ENCODE results near the gene POPDC3.

POPDC3 gene

DNA sequence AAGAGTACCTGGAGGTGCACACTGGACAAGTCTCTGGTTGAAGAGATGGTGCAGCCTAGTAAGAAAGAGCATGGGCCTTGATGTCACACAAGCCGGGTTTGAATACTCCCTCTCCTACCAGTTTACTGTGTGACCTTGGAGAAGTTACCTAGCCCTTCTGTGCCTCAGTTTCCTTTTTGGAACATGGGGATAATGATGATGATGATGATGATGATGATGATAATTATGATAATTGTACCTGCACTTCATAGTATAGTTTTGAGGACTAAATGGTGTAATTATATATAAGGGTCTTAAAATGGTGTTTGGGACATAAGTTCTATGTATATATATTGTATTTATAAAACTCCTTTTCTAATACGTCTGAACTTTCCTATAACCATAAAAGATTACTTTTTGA lies 41.7 kb downstream of the POPDC3 start:
- no peaks in the 10 kb centered on the region for H3K9me3 ChIP-seq (ENCODE audit: control insufficient read depth in 1 of 2, low read length in 2 of 2)
- no peaks in the 10 kb centered on the region for H3K4me1 ChIP-seq (ENCODE audit: control insufficient read depth in 1 of 2, insufficient read depth in 2 of 2, low read length in 2 of 2)
- peak overlapping the region; percentile 67 to 78 for H3K4me3 ChIP-seq (ENCODE audit: low read depth in 1 of 2, low read length in 2 of 2)
- peaks cover 5% of the 10 kb centered on the region for H3K27me3 ChIP-seq (ENCODE audit: low read depth, low read length)
- H3K27ac ChIP-seq (ENCODE audit: low read length): no peak overlapping the region
- no peaks in the 10 kb centered on the region for H3K36me3 ChIP-seq (ENCODE audit: control insufficient read depth in 1 of 2, insufficient read depth in 2 of 2, low read length in 2 of 2)

DNA sequence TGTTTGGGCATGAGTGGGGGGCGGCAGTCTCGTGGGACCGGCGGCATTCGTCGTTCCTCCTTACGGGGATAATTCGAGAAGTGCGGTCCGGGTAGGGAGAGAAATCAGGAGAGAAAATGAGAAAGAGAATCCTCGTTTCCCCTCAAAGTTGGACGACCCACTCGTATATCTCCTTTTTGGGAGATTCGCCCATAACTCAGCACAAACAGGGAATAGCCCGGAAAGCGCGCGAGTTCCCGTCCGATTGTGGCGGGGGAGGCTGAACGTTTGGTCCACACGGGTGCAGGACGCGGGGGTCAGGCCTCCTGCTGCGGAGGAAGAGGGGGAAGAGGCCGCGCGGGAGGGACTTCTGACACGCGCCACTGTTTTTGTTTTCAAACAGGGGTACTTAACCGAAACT lies 42.4 kb downstream of the POPDC3 start:
- H3K9me3 ChIP-seq (ENCODE audit: control insufficient read depth in 1 of 2, low read length in 2 of 2): no peaks in the 10 kb centered on the region
- H3K4me3 ChIP-seq (ENCODE audit: low read depth in 1 of 2, low read length in 2 of 2): peak overlapping the region; percentile 67 to 78
- H3K4me1 ChIP-seq (ENCODE audit: control insufficient read depth in 1 of 2, insufficient read depth in 2 of 2, low read length in 2 of 2): no peaks in the 10 kb centered on the region
- peaks cover 5% of the 10 kb centered on the region for H3K27me3 ChIP-seq (ENCODE audit: low read depth, low read length)
- no peaks in the 10 kb centered on the region for H3K36me3 ChIP-seq (ENCODE audit: control insufficient read depth in 1 of 2, insufficient read depth in 2 of 2, low read length in 2 of 2)
- no peak overlapping the region for H3K27ac ChIP-seq (ENCODE audit: low read length)

- Histone ChIP-seq H3K27ac (ENCODE audit: low read length) (no peak overlapping the region), H3K36me3 (ENCODE audit: control insufficient read depth in 1 of 2, insufficient read depth in 2 of 2, low read length in 2 of 2) (no peaks in the 10 kb centered on the region), H3K4me1 (ENCODE audit: control insufficient read depth in 1 of 2, insufficient read depth in 2 of 2, low read length in 2 of 2) (no peaks in the 10 kb centered on the region), H3K9me3 (ENCODE audit: control insufficient read depth in 1 of 2, low read length in 2 of 2) (no peaks in the 10 kb centered on the region), H3K27me3 (ENCODE audit: low read depth, low read length) (peaks cover 5% of the 10 kb centered on the region), H3K4me3 (ENCODE audit: low read depth in 1 of 2, low read length in 2 of 2) (peak overlapping the region; percentile 67 to 78)
These were observed 43.1 kb downstream of the POPDC3 start for GRCh38 chr6:105136431-105137350.

DNA sequence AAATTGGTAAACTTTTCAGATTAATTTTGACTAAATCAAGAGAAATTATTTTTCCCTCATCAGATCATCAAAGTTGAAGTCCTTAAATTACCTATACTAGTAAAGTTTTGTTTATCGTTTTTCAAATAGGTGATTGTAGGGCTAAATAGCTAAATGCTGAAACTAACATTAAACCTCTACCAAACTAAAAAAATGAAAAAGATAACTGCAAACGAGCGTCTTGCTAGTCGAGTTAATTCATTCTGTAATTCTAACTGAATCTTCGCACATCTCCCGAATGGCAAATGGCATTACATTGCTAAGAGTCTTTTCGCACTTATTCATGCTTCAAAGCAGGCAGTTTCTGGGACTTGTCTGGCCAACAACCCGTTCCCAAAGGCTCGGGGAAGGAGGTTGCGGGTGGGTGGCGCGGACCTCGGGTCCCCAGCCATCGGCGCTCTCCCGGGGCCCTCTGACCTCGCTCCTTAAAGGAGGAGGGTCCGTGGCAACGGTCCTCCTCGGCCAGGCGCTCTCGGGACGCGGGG lies 43.8 kb downstream of the POPDC3 start:
- Histone ChIP-seq H3K4me3 (ENCODE audit: low read depth in 1 of 2, low read length in 2 of 2) (peak overlapping the region; percentile 65 to 78), H3K36me3 (ENCODE audit: control insufficient read depth in 1 of 2, insufficient read depth in 2 of 2, low read length in 2 of 2) (no peaks in the 10 kb centered on the region), H3K27ac (ENCODE audit: low read length) (no peak overlapping the region), H3K4me1 (ENCODE audit: control insufficient read depth in 1 of 2, insufficient read depth in 2 of 2, low read length in 2 of 2) (no peaks in the 10 kb centered on the region), H3K27me3 (ENCODE audit: low read depth, low read length) (peaks cover 5% of the 10 kb centered on the region), H3K9me3 (ENCODE audit: control insufficient read depth in 1 of 2, low read length in 2 of 2) (no peaks in the 10 kb centered on the region)

GRCh38 chr6:105135056-105135455 lies 44.8 kb downstream of the POPDC3 start:
- Histone ChIP-seq H3K27me3 (ENCODE audit: low read depth, low read length) (peaks cover 5% of the 10 kb centered on the region), H3K36me3 (ENCODE audit: control insufficient read depth in 1 of 2, insufficient read depth in 2 of 2, low read length in 2 of 2) (no peaks in the 10 kb centered on the region), H3K9me3 (ENCODE audit: control insufficient read depth in 1 of 2, low read length in 2 of 2) (no peaks in the 10 kb centered on the region), H3K4me3 (ENCODE audit: low read depth in 1 of 2, low read length in 2 of 2) (peak overlapping the region in 1 of 2 donors; percentile 48), H3K27ac (ENCODE audit: low read length) (no peak overlapping the region), H3K4me1 (ENCODE audit: control insufficient read depth in 1 of 2, insufficient read depth in 2 of 2, low read length in 2 of 2) (no peaks in the 10 kb centered on the region)

DNA sequence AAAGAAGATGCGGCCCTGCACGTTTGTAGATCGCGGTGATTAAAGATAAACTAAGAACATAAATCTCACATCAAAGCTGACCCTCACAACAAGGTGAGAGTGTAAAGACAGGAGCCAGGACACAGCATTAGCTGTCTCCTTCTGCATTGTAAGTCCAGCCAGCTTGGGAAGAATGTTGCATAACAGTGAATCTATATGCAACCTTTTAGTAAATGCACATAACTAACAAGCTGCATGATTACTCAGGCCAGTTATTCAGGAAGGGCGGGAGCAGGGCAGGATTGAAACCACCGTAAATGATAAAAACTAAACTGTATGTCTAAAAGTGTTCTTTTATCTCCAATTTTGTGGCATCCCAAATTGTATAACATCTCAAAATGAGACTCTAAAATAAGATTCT lies 57.1 kb downstream of the POPDC3 start:
- Histone ChIP-seq H3K27me3 (ENCODE audit: low read depth, low read length) (no peaks in the 10 kb centered on the region), H3K27ac (ENCODE audit: low read length) (no peak overlapping the region), H3K36me3 (ENCODE audit: control insufficient read depth in 1 of 2, insufficient read depth in 2 of 2, low read length in 2 of 2) (peaks cover 0 to 26% of the 10 kb centered on the region in 2 donors), H3K9me3 (ENCODE audit: control insufficient read depth in 1 of 2, low read length in 2 of 2) (no peaks in the 10 kb centered on the region), H3K4me1 (ENCODE audit: control insufficient read depth in 1 of 2, insufficient read depth in 2 of 2, low read length in 2 of 2) (no peaks in the 10 kb centered on the region), H3K4me3 (ENCODE audit: low read depth in 1 of 2, low read length in 2 of 2) (no peak overlapping the region)

GRCh38 chr6:105121981-105122380 lies 57.8 kb downstream of the POPDC3 start:
- no peak overlapping the region for H3K27ac ChIP-seq (ENCODE audit: low read length)
- H3K36me3 ChIP-seq (ENCODE audit: control insufficient read depth in 1 of 2, insufficient read depth in 2 of 2, low read length in 2 of 2): peaks cover 0 to 33% of the 10 kb centered on the region in 2 donors
- no peaks in the 10 kb centered on the region for H3K27me3 ChIP-seq (ENCODE audit: low read depth, low read length)
- no peak overlapping the region for H3K4me3 ChIP-seq (ENCODE audit: low read depth in 1 of 2, low read length in 2 of 2)
- no peaks in the 10 kb centered on the region for H3K9me3 ChIP-seq (ENCODE audit: control insufficient read depth in 1 of 2, low read length in 2 of 2)
- H3K4me1 ChIP-seq (ENCODE audit: control insufficient read depth in 1 of 2, insufficient read depth in 2 of 2, low read length in 2 of 2): no peaks in the 10 kb centered on the region

DNA sequence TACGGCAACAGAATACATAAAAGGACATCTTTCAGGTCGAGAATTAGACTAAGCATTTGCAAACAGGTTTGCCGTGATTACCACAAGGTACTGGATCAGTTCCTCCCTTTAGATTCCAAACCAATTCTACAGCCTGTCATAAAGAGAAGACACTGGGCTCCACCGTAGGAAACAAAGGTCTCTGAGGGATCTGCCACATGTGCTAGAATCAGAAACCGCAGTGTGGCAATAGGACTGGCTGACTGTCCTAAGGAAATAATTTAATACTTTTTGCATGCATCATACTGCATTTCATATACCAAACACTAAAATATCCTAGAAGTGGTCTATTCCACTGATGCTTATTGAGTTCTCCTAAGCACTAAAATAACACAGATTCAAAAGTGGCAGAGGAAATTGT lies 59.2 kb downstream of the POPDC3 start:
- no peaks in the 10 kb centered on the region for H3K4me1 ChIP-seq (ENCODE audit: control insufficient read depth in 1 of 2, insufficient read depth in 2 of 2, low read length in 2 of 2)
- no peaks in the 10 kb centered on the region for H3K27me3 ChIP-seq (ENCODE audit: low read depth, low read length)
- no peak overlapping the region for H3K4me3 ChIP-seq (ENCODE audit: low read depth in 1 of 2, low read length in 2 of 2)
- H3K9me3 ChIP-seq (ENCODE audit: control insufficient read depth in 1 of 2, low read length in 2 of 2): no peaks in the 10 kb centered on the region
- H3K27ac ChIP-seq (ENCODE audit: low read length): no peak overlapping the region
- H3K36me3 ChIP-seq (ENCODE audit: control insufficient read depth in 1 of 2, insufficient read depth in 2 of 2, low read length in 2 of 2): peaks cover 0 to 30% of the 10 kb centered on the region in 2 donors

- H3K36me3 ChIP-seq (ENCODE audit: control insufficient read depth in 1 of 2, insufficient read depth in 2 of 2, low read length in 2 of 2): peaks cover 0 to 23% of the 10 kb centered on the region in 2 donors
- H3K4me1 ChIP-seq (ENCODE audit: control insufficient read depth in 1 of 2, insufficient read depth in 2 of 2, low read length in 2 of 2): no peaks in the 10 kb centered on the region
- no peak overlapping the region for H3K27ac ChIP-seq (ENCODE audit: low read length)
These were observed 63.7 kb downstream of the POPDC3 start for GRCh38 chr6:105116150-105116549.

GRCh38 chr6:105113422-105113821 lies 66.4 kb downstream of the POPDC3 start:
- peaks cover 0 to 23% of the 10 kb centered on the region in 2 donors for H3K36me3 ChIP-seq (ENCODE audit: control insufficient read depth in 1 of 2, insufficient read depth in 2 of 2, low read length in 2 of 2)
- no peak overlapping the region for H3K4me3 ChIP-seq (ENCODE audit: low read depth in 1 of 2, low read length in 2 of 2)
- H3K27me3 ChIP-seq (ENCODE audit: low read depth, low read length): no peaks in the 10 kb centered on the region
- no peaks in the 10 kb centered on the region for H3K4me1 ChIP-seq (ENCODE audit: control insufficient read depth in 1 of 2, insufficient read depth in 2 of 2, low read length in 2 of 2)
- H3K9me3 ChIP-seq (ENCODE audit: control insufficient read depth in 1 of 2, low read length in 2 of 2): no peaks in the 10 kb centered on the region
- no peak overlapping the region for H3K27ac ChIP-seq (ENCODE audit: low read length)

More at GRCh38 chr6:105116150-105116549, 63.7 kb downstream of the POPDC3 start:
- H3K27me3 ChIP-seq (ENCODE audit: low read depth, low read length): no peaks in the 10 kb centered on the region
- H3K9me3 ChIP-seq (ENCODE audit: control insufficient read depth in 1 of 2, low read length in 2 of 2): no peaks in the 10 kb centered on the region
- H3K4me3 ChIP-seq (ENCODE audit: low read depth in 1 of 2, low read length in 2 of 2): no peak overlapping the region

DNA sequence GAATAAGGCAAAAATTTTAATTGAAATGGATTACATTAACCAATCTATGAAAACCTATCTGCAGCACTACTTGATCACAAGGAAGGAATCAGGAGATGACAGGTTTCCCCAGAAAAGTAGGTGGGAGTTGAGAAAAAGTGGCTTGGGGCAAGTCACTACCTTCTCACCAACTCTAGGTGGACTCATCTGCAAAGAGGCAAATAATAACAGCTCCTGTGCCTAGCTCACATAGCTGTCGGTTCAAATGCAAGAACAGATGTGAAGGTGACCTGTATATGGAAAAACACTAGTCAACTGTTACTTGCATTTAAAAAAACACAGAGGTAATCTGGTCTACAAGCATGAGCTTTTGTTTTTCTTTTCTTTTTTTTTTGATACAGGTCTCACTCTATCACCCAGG lies 67.2 kb downstream of the POPDC3 start:
- H3K27me3 ChIP-seq (ENCODE audit: low read depth, low read length): no peaks in the 10 kb centered on the region
- no peaks in the 10 kb centered on the region for H3K4me1 ChIP-seq (ENCODE audit: control insufficient read depth in 1 of 2, insufficient read depth in 2 of 2, low read length in 2 of 2)
- peaks cover 0 to 23% of the 10 kb centered on the region in 2 donors for H3K36me3 ChIP-seq (ENCODE audit: control insufficient read depth in 1 of 2, insufficient read depth in 2 of 2, low read length in 2 of 2)
- no peaks in the 10 kb centered on the region for H3K9me3 ChIP-seq (ENCODE audit: control insufficient read depth in 1 of 2, low read length in 2 of 2)
- H3K27ac ChIP-seq (ENCODE audit: low read length): no peak overlapping the region
- H3K4me3 ChIP-seq (ENCODE audit: low read depth in 1 of 2, low read length in 2 of 2): no peak overlapping the region

Measured in muscle layer of duodenum (tissue), 2 donors.